Neural progenitor cell (in vitro differentiated cells): ENCODE measurements around the gene ARID4A.

ENCODE experiments used
- CTCF ChIP-seq: fragments of 200-600 bp; sonication (generic); IDR thresholded peaks from 2 replicates; pipeline ENCODE4 v1.5.1; 2017; ENCODE audit warnings: antibody characterized with exemption, mild to moderate bottlenecking
- EZH2 ChIP-seq: fragments of 200-600 bp; sonication (generic); IDR thresholded peaks from 2 replicates; pipeline ENCODE4 v1.6.1; 2017; ENCODE audit warnings: antibody characterized with exemption, mild to moderate bottlenecking, moderate library complexity
- EZH2phosphoT487 ChIP-seq: fragments of 200-600 bp; sonication (generic); IDR thresholded peaks from 2 replicates; pipeline ENCODE4 v1.6.1; 2017; ENCODE audit warnings: antibody characterized with exemption

- TF ChIP-seq CTCF (no peak), EZH2 (no peak), EZH2phosphoT487 (no peak)
Observed at GRCh38 chr14:58408681-58409215, 110.4 kb downstream of the ARID4A start.
